NT2/D1 (cell line): ENCODE measurements around the gene SMIM38.

ENCODE experiments used
- YY1 ChIP-seq: IDR thresholded peaks from 2 replicates; pipeline ENCODE4 v1.6.1; 2011; ENCODE audit not compliant: insufficient read length, insufficient read depth
- ZNF274 ChIP-seq: IDR thresholded peaks from 2 replicates; pipeline ENCODE4 v1.6.1; 2011; ENCODE audit warnings: mild to moderate bottlenecking, low read depth, low read length

DNA sequence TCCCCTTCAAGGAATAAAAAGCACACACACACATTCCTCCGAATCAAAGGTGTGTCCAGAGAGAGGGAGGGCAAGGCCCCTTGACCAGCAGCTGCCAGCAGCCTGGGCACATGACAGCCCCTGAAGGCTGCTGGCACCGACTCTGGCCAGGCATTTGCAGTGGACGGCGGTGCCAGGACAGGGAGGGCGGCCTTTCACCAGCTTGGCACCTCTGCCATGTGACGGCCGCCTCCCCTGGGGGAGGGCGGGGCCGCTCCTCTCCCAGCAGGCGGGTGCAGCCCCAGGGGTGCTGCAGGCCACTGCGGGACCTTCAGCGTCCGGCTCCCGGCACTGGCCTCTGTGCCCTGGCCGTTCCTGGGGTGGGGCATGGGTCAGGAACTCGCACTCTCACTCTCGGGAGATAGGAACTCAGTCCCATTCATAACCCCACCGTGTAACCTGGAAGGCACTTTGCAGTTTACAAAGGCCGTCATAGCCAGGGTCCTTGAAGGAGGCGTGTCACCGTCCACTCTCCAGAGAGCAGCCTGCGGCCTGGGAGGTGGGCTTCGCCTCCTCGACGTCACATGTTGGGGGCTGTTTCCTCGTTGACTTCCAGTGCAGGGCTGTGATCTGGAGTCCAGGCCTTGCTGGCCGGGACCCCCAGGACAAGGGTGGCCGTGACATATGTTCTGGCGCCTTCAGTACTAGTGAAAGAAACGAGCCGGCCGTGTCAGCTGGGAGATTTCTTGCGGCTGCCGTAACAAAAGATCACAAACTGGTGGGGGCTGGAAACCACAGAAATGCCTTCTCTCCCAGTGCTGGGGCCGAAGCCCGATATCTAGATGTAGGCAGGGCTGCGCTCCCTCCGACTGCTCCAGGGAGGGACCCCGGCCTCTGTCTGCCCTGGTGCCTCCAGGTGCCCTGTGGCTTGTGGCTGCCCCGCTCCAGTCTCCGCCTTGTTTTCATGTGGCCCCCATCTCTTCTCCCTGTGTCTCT, 39.9 kb upstream of the SMIM38 start:
- TF ChIP-seq ZNF274 (no peak), YY1 (no peak)
